ENCODE measurements around the gene POU2AF3. TPM values are rescaled to one million over a fixed set of nuclear protein-coding genes. Genes with fewer than 3 reads are reported as not detected.
A peak's percentile ranks its signal among the peaks of the same experiment; 100 is the strongest.

Gene POU2AF3
- total and polyA plus RNA-seq, 2 donors from 2014 or later = 4.3 to 4.9 TPM

DNA sequence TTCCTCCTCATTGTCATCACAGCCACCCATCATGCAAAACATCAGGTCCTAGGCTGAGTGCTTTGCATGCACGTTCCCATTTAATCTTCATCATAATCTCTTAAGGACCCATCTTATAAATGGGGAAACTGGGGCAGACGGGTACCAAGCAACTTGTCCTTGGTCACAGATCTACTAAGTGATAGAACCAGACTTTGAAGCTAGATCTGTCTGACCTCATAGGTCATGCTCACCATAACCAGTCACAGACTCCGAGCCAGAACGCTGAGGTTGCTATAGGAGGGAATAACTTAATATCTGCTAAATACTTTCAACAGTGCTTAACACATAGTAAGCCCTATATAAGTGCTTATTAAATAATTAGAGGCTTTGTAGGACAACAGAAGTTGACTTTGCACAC, 37.7 kb downstream of the POU2AF3 start:
- intact Hi-C loops (cut with DNase I) = no loop called here
- TF ChIP-seq, protein P1, sequence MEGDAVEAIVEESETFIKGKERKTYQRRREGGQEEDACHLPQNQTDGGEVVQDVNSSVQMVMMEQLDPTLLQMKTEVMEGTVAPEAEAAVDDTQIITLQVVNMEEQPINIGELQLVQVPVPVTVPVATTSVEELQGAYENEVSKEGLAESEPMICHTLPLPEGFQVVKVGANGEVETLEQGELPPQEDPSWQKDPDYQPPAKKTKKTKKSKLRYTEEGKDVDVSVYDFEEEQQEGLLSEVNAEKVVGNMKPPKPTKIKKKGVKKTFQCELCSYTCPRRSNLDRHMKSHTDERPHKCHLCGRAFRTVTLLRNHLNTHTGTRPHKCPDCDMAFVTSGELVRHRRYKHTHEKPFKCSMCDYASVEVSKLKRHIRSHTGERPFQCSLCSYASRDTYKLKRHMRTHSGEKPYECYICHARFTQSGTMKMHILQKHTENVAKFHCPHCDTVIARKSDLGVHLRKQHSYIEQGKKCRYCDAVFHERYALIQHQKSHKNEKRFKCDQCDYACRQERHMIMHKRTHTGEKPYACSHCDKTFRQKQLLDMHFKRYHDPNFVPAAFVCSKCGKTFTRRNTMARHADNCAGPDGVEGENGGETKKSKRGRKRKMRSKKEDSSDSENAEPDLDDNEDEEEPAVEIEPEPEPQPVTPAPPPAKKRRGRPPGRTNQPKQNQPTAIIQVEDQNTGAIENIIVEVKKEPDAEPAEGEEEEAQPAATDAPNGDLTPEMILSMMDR (IDR thresholded peaks at IDR 0.05; ENCODE audit: borderline replicate concordance, extremely low read depth, insufficient read depth) = no peak
- Histone ChIP-seq H3K9ac (ENCODE audit: low read length in 3 of 3) (no peak overlapping the region), H3K4me1 (ENCODE audit: control insufficient read depth in 2 of 3, insufficient read depth in 2 of 3, low read depth in 1 of 3, low read length in 3 of 3) (peaks cover 0 to 26% (median 20%) of the 10 kb centered on the region in 3 donors), H3K27me3 (ENCODE audit: control insufficient read depth, insufficient read depth, low read length) (no peaks in the 10 kb centered on the region), H3K9me3 (ENCODE audit: control insufficient read depth in 2 of 3, insufficient read depth in 1 of 3, low read length in 3 of 3) (no peaks in the 10 kb centered on the region), H3K27ac (ENCODE audit: low read depth in 2 of 2, low read length in 2 of 2) (no peak overlapping the region), H3K4me3 (ENCODE audit: low read length in 3 of 3) (no peak overlapping the region), H3K36me3 (ENCODE audit: control insufficient read depth in 2 of 3, insufficient read depth in 3 of 3, low read length in 3 of 3) (no peaks in the 10 kb centered on the region)
- no peak for DNase-seq
- no peak for FAIRE-seq

DNA sequence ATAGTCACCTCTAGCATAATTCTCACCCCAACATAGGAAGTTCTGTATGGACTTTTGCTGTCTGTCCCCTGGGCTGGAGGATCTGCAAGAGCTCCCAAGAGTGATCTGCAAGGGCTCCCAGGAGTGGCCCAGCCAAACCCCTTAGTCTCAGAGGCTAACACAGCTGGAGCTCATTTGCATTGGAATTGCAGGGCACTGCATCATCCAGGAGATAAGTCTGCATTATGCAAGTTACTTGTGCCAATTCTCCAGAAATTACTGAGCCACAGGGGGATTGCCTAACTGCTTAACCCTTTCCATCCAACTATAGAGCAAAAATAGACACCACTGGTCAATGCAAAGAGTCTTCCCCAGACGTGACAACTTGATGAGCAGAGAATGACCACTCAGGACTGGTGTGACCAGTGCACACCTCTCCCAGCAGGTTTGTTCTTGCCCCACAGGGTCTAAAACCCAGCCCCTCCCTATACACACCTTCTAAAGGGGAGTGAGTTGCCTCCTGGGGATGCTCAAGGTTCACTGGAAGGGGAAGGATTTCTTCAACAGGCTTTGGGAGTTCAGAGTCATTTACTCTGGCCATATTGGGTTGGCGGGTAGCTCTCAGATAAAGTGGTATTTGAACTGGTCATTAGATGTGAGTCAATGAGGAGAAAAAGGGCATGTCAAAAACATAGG, 38.4 kb downstream of the POU2AF3 start:
- intact Hi-C loops (cut with DNase I) = no loop called here
- H3K4me1 ChIP-seq (ENCODE audit: control insufficient read depth in 2 of 3, insufficient read depth in 2 of 3, low read depth in 1 of 3, low read length in 3 of 3) = peaks cover 0 to 26% (median 20%) of the 10 kb centered on the region in 3 donors
- H3K36me3 ChIP-seq (ENCODE audit: control insufficient read depth in 2 of 3, insufficient read depth in 3 of 3, low read length in 3 of 3) = no peaks in the 10 kb centered on the region
- H3K27ac ChIP-seq (ENCODE audit: low read depth in 2 of 2, low read length in 2 of 2) = no peak overlapping the region
- DNase-seq (no peak), FAIRE-seq (no peak)
- no peaks in the 10 kb centered on the region for H3K9me3 ChIP-seq (ENCODE audit: control insufficient read depth in 2 of 3, insufficient read depth in 1 of 3, low read length in 3 of 3)
- H3K4me3 ChIP-seq (ENCODE audit: low read length in 3 of 3) = no peak overlapping the region
- no peak overlapping the region for H3K9ac ChIP-seq (ENCODE audit: low read length in 3 of 3)
- TF ChIP-seq, protein P1 (IDR thresholded peaks at IDR 0.05; ENCODE audit: borderline replicate concordance, extremely low read depth, insufficient read depth) = no peak
- no peaks in the 10 kb centered on the region for H3K27me3 ChIP-seq (ENCODE audit: control insufficient read depth, insufficient read depth, low read length)

DNA sequence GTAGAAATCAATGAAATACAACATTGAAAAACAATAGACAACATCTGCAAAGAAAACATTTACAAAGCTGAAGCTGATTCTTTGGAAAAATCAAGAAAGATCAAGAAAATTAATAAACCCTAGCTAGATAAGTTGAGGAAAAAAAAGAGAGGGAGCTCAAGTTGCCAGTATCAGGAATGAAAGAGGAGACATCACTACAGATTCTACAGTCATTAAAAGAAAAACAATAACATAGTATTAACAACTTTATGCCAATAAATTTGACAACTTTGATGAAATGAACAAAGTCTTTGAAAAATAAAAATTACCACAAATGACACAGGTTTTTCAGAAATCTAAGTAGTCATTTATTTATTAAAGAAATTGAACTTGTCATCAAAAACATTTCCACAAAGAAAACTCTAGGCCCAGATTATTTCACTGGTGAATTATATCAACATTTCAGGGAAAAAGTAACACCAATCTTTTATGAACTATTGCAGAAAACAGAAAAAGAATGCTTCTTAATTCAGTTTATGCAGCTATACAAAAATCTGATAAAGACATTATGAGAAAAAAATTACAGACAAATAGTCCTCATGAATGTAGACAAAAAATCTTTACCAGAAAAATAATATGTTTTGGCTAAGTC, 41.5 kb downstream of the POU2AF3 start:
- intact Hi-C loops (cut with DNase I) = no loop called here
- peak; percentile 6 for FAIRE-seq
- no peak overlapping the region for H3K4me3 ChIP-seq (ENCODE audit: low read length in 3 of 3)
- H3K9me3 ChIP-seq (ENCODE audit: control insufficient read depth in 2 of 3, insufficient read depth in 1 of 3, low read length in 3 of 3) = no peaks in the 10 kb centered on the region
- no peaks in the 10 kb centered on the region for H3K36me3 ChIP-seq (ENCODE audit: control insufficient read depth in 2 of 3, insufficient read depth in 3 of 3, low read length in 3 of 3)
- no peak overlapping the region for H3K27ac ChIP-seq (ENCODE audit: low read depth in 2 of 2, low read length in 2 of 2)
- peaks cover 0 to 17% (median 12%) of the 10 kb centered on the region in 3 donors for H3K4me1 ChIP-seq (ENCODE audit: control insufficient read depth in 2 of 3, insufficient read depth in 2 of 3, low read depth in 1 of 3, low read length in 3 of 3)
- no peak for DNase-seq
- TF ChIP-seq, protein P1 (IDR thresholded peaks at IDR 0.05; ENCODE audit: borderline replicate concordance, extremely low read depth, insufficient read depth) = no peak
- no peak overlapping the region for H3K9ac ChIP-seq (ENCODE audit: low read length in 3 of 3)
- no peaks in the 10 kb centered on the region for H3K27me3 ChIP-seq (ENCODE audit: control insufficient read depth, insufficient read depth, low read length)
